Calu3 (cell line): ENCODE data around the gene HFE. TPM values are rescaled to one million over a fixed set of nuclear protein-coding genes. Genes with fewer than 3 reads are reported as not detected.
A peak's percentile ranks its signal among the peaks of the same experiment; 100 is the strongest.
"Not testable (repeated sequence)": the region's sequence is repeated elsewhere in the genome, so short reads cannot be mapped to it uniquely, and the experiment has no call there.

ENCODE experiments used
- BruUV-seq: library from RNA; stranded (reverse); fragments of 400-500 nt; replicated peaks from 2 replicates; lab custom pipeline; 2021; lab: Mats Ljungman, UMichigan
- CTCF ChIA-PET: fragments of 300-600 bp; sonication (Branson Sonifier 250); formaldehyde crosslinking; loops from one replicate; lab custom pipeline; 2022; ENCODE audit warnings: antibody characterized with exemption; lab: Charles Lee
- DNase-seq: peaks from one replicate; pipeline ENCODE4 v3.0.0; 2022
- H3K27ac Mint-ChIP-seq: one replicate; pipeline ENCODE4 v1.8.0; 2022; ENCODE audit warnings: mixed read lengths; ENCODE audit not compliant: unreplicated experiment
- H3K27me3 Mint-ChIP-seq: one replicate; pipeline ENCODE4 v1.8.0; 2022; ENCODE audit warnings: mixed read lengths; ENCODE audit not compliant: unreplicated experiment
- H3K36me3 Mint-ChIP-seq: one replicate; pipeline ENCODE4 v1.8.0; 2022; ENCODE audit warnings: mild to moderate bottlenecking, moderate library complexity, mixed read lengths; ENCODE audit not compliant: insufficient read depth, unreplicated experiment
- H3K4me1 Mint-ChIP-seq: one replicate; pipeline ENCODE4 v1.8.0; 2022; ENCODE audit warnings: mild to moderate bottlenecking, low read depth, mixed read lengths; ENCODE audit not compliant: unreplicated experiment
- H3K4me3 Mint-ChIP-seq: one replicate; pipeline ENCODE4 v1.8.0; 2022; ENCODE audit warnings: mild to moderate bottlenecking, low read depth, moderate library complexity, mixed read lengths; ENCODE audit not compliant: unreplicated experiment
- H3K9me3 Mint-ChIP-seq: one replicate; pipeline ENCODE4 v1.8.0; 2022; ENCODE audit warnings: low read depth, mixed read lengths; ENCODE audit not compliant: unreplicated experiment
- CTCF ChIP-seq: fragments of 200-600 bp; IDR thresholded peaks from one replicate; pipeline ENCODE4 v1.8.0; 2022; ENCODE audit warnings: antibody characterized with exemption; ENCODE audit not compliant: unreplicated experiment
- intact Hi-C: fragments of 100-400 bp; cut with micrococcal nuclease; formaldehyde crosslinking; loops from one replicate; pipeline ENCODE4 v1.10.0; 2022; ENCODE audit not compliant: unreplicated experiment
- total RNA-seq: library from RNA; stranded (reverse); gene quantifications from 2 replicates; pipeline ENCODE4 v1.2.3, GENCODE V29; 2022

Gene HFE
- total RNA-seq, 1 experiment from 2014 or later, result 24.9 TPM

- DNase-seq, result no peak
- H3K4me1 Mint-ChIP-seq, result peaks cover 37% of the 10 kb centered on the region
- intact Hi-C loops, result loop anchor here (5.0 kb wide), 2 partner anchors 64 to 139 kb away; a partner anchor contains a TSS
- peaks cover 36% of the 10 kb centered on the region for H3K36me3 Mint-ChIP-seq
- CTCF ChIA-PET, result no interaction called here
- peak overlapping the region; percentile 58 for H3K27ac Mint-ChIP-seq
- no peaks in the 10 kb centered on the region for H3K27me3 Mint-ChIP-seq
- TF ChIP-seq CTCF, result no peak
- H3K4me3 Mint-ChIP-seq, result no peak overlapping the region
- H3K9me3 Mint-ChIP-seq, result no peaks in the 10 kb centered on the region
- no TSS peak for BruUV-seq
Observed at GRCh38 chr6:26057899-26058298, 29.3 kb upstream of the HFE start.

- BruUV-seq, CTCF ChIA-PET, H3K9me3 Mint-ChIP-seq, DNase-seq, H3K4me3 Mint-ChIP-seq, H3K27me3 Mint-ChIP-seq: not testable (repeated sequence)
- Mint-ChIP-seq H3K27ac (peak overlapping the region; percentile 58), H3K4me1 (peaks cover 37% of the 10 kb centered on the region), H3K36me3 (peaks cover 36% of the 10 kb centered on the region)
- intact Hi-C loops, result loop anchor here (5.0 kb wide), 2 partner anchors 64 to 139 kb away; a partner anchor contains a TSS
Observed at GRCh38 chr6:26058477-26059033, 28.7 kb upstream of the HFE start.

GRCh38 chr6:26059941-26060340, 27.3 kb upstream of the HFE start:
- Mint-ChIP-seq H3K27ac (peak overlapping the region; percentile 20), H3K9me3 (no peaks in the 10 kb centered on the region), H3K4me1 (peaks cover 24% of the 10 kb centered on the region), H3K27me3 (no peaks in the 10 kb centered on the region), H3K4me3 (no peak overlapping the region), H3K36me3 (peaks cover 22% of the 10 kb centered on the region)
- CTCF ChIA-PET, result interaction anchor here (0.9 to 2.5 kb wide), 4 partner anchors 14 to 63 kb away, joined by 3 to 14 read pairs (median 3); a partner anchor contains a TSS
- no TSS peak for BruUV-seq
- intact Hi-C loops, result loop anchor here (5.0 kb wide), 2 partner anchors 62 to 137 kb away; a partner anchor contains a TSS
- DNase-seq, result no peak
- no peak for TF ChIP-seq CTCF

- H3K4me1 Mint-ChIP-seq, result peaks cover 27% of the 10 kb centered on the region
- H3K27ac Mint-ChIP-seq, result peak overlapping the region; percentile 10
- no peaks in the 10 kb centered on the region for H3K36me3 Mint-ChIP-seq
- CTCF ChIA-PET, result no interaction called here
- no peak overlapping the region for H3K4me3 Mint-ChIP-seq
- peak; percentile 79 for TF ChIP-seq CTCF
- H3K9me3 Mint-ChIP-seq, result no peaks in the 10 kb centered on the region
- intact Hi-C loops, result no loop called here
- no TSS peak for BruUV-seq
- peak; percentile 48 for DNase-seq
- H3K27me3 Mint-ChIP-seq, result no peaks in the 10 kb centered on the region
Observed at GRCh38 chr6:26064619-26065257, 22.5 kb upstream of the HFE start.
